CD14-positive monocyte (primary cell): ENCODE results near the gene ZBTB7C. TPM values are rescaled to one million over a fixed set of nuclear protein-coding genes. Genes with fewer than 3 reads are reported as not detected.

Experiments
- DNase-seq, 3 donors: peaks; one replicate each; pipeline ENCODE4 v3.0.0-alpha.2; 2011 to 2022
- H2AFZ ChIP-seq: 2 replicates; pipeline ENCODE4 v1.6.0; 2012; ENCODE audit warnings: mild to moderate bottlenecking, low read depth, low read length, inconsistent platforms; ENCODE audit not compliant: insufficient read depth, poor library complexity, severe bottlenecking
- H3K27ac ChIP-seq, 2 donors: 1 replicate in 1 of 2; 2 replicates in 1 of 2; pipeline ENCODE4 v1.5.1; 2012 to 2013; ENCODE audit warnings: low read length in 2 of 2, control low read depth in 1 of 2, inconsistent platforms in 1 of 2, low read depth in 1 of 2, mild to moderate bottlenecking in 1 of 2
- H3K27me3 ChIP-seq, 2 donors: one replicate each; pipeline versions ENCODE4 v1.6.0 to v1.6.1; 2011 to 2013; ENCODE audit warnings: low read length in 2 of 2; ENCODE audit not compliant: control insufficient read depth in 2 of 2, insufficient read depth in 2 of 2
- H3K36me3 ChIP-seq, 2 donors: replicated peaks in 1 of 2; 1 replicate in 1 of 2; 2 replicates in 1 of 2; pipeline versions ENCODE4 v1.5.1 to v1.6.1; 2012 to 2013; ENCODE audit warnings: low read length in 2 of 2, control low read depth in 1 of 2, inconsistent platforms in 1 of 2, mild to moderate bottlenecking in 1 of 2; ENCODE audit not compliant: insufficient read depth in 2 of 2, control insufficient read depth in 1 of 2
- H3K4me1 ChIP-seq, 2 donors: 1 replicate in 1 of 2; 2 replicates in 1 of 2; pipeline versions ENCODE4 v1.5.1 to v1.6.1; 2012 to 2013; ENCODE audit warnings: low read length in 2 of 2, control low read depth in 1 of 2, inconsistent platforms in 1 of 2, mild to moderate bottlenecking in 1 of 2, moderate library complexity in 1 of 2; ENCODE audit not compliant: insufficient read depth in 2 of 2, control insufficient read depth in 1 of 2
- H3K4me2 ChIP-seq: replicated peaks from 2 replicates; pipeline ENCODE3; 2012; ENCODE audit warnings: low read length, moderate library complexity, mild to moderate bottlenecking; ENCODE audit not compliant: poor library complexity, severe bottlenecking; ENCODE audit errors: extremely low read depth
- H3K4me3 ChIP-seq, 3 experiments: fragments of 200-600 bp in 1 of 3; sonication (generic) in 1 of 3; replicated peaks in 1 of 3; 1 replicate in 2 of 3; 2 replicates in 1 of 3; pipeline ENCODE4 v1.5.1; 2011 to 2013; ENCODE audit warnings: low read length in 3 of 3, mild to moderate bottlenecking in 3 of 3, control low read depth in 2 of 3, low read depth in 2 of 3, inconsistent platforms in 1 of 3, moderate library complexity in 1 of 3
- H3K79me2 ChIP-seq: 2 replicates; pipeline ENCODE4 v1.6.0; 2012; ENCODE audit warnings: mild to moderate bottlenecking, control low read depth, inconsistent platforms, low read length, moderate library complexity; ENCODE audit not compliant: insufficient read depth
- H3K9ac ChIP-seq: 2 replicates; pipeline ENCODE4 v1.6.0; 2017; ENCODE audit warnings: low read length, mild to moderate bottlenecking; ENCODE audit not compliant: insufficient read depth, poor library complexity, severe bottlenecking
- H3K9me3 ChIP-seq, 2 donors: replicated peaks in 1 of 2; 1 replicate in 1 of 2; 2 replicates in 1 of 2; pipeline versions ENCODE4 v1.5.1 to v1.6.1; 2012 to 2013; ENCODE audit warnings: low read length in 2 of 2, control low read depth in 1 of 2; ENCODE audit not compliant: control insufficient read depth in 1 of 2, insufficient read depth in 1 of 2
- H4K20me1 ChIP-seq: 2 replicates; pipeline ENCODE4 v1.6.0; 2012; ENCODE audit warnings: mild to moderate bottlenecking, low read length, control low read depth, moderate library complexity; ENCODE audit not compliant: insufficient read depth
- H3K27ac Mint-ChIP-seq, 7 donors: one replicate each; pipeline ENCODE4 v1.8.0; 2020; ENCODE audit warnings: mild to moderate bottlenecking in 7 of 7, mixed read lengths in 7 of 7, moderate library complexity in 6 of 7, inconsistent platforms in 2 of 7
- H3K27me3 Mint-ChIP-seq, 3 donors: one replicate each; pipeline ENCODE4 v1.8.0; 2021 to 2022; ENCODE audit warnings: low read depth in 3 of 3, mild to moderate bottlenecking in 3 of 3, mixed read lengths in 3 of 3, moderate library complexity in 3 of 3, inconsistent platforms in 1 of 3
- H3K36me3 Mint-ChIP-seq, 2 donors: one replicate each; pipeline ENCODE4 v1.8.0; 2020; ENCODE audit warnings: mixed read lengths in 2 of 2, inconsistent platforms in 1 of 2, mild to moderate bottlenecking in 1 of 2
- H3K4me1 Mint-ChIP-seq: one replicate; pipeline ENCODE4 v1.8.0; 2020; ENCODE audit warnings: mild to moderate bottlenecking, mixed read lengths
- H3K4me3 Mint-ChIP-seq, 2 donors: one replicate each; pipeline ENCODE4 v1.8.0; 2020; ENCODE audit warnings: mild to moderate bottlenecking in 2 of 2, mixed read lengths in 2 of 2, moderate library complexity in 1 of 2
- H3K9me3 Mint-ChIP-seq, 7 donors: one replicate each; pipeline ENCODE4 v1.8.0; 2020 to 2022; ENCODE audit warnings: mixed read lengths in 7 of 7, mild to moderate bottlenecking in 6 of 7, moderate library complexity in 6 of 7, inconsistent platforms in 2 of 7
- WGBS: methylation state at CpG from one replicate; pipeline ENCODE4 v1.1.5; 2013; ENCODE audit warnings: missing lambda C conversion rate; ENCODE audit not compliant: insufficient coverage; 5-methylcytosine and 5-hydroxymethylcytosine counted together
- intact Hi-C, 2 donors: fragments of 100-400 bp; cut with micrococcal nuclease; formaldehyde crosslinking; loops; one replicate each; pipeline versions ENCODE4 v1.15.0 to v1.15.1; 2023
- polyA plus RNA-seq, 3 donors: library from polyadenylated mRNA; depleted of rRNA in 1 of 3; unstranded in 2 of 3; stranded (reverse) in 1 of 3; fragments of 300-500 nt in 2 of 3; fragments of >200 nt in 1 of 3; fragmentation: Illumina TruSeq in 2 of 3; gene quantifications; 1 replicate in 2 of 3; 2 replicates in 1 of 3; pipeline ENCODE4 v1.2.3, GENCODE V29; 2012 to 2021
- TF ChIP-seq, protein P1 (sequence below): fragments of 200-600 bp; IDR thresholded peaks from one replicate; pipeline ENCODE4 v1.8.0; 2022; ENCODE audit warnings: antibody characterized with exemption, mild to moderate bottlenecking

ZBTB7C gene
- polyA plus RNA-seq, 3 donors, result 0.03 to 0.09 TPM; not detected in 1

DNA sequence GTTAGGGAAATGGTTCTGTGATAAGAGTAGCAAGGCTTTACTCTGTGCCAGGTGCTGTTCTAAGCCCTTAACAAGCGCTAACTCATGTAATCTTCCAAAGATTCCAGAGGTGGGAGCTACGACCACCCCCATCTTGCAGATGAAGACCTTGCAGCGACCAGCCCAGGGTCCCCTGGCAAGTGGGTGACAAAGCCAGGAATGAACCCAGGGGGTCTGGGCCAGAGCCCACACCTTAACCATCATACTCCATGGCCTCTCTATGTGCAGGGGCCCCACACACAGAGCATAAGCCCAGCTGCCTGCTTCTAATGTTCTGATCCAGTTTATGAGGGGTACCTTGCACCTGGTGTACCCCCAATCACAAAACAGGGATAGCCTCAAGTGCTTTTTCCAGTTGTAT, 105.3 kb downstream of the ZBTB7C start:
- H2AFZ ChIP-seq, result no peak overlapping the region

DNA sequence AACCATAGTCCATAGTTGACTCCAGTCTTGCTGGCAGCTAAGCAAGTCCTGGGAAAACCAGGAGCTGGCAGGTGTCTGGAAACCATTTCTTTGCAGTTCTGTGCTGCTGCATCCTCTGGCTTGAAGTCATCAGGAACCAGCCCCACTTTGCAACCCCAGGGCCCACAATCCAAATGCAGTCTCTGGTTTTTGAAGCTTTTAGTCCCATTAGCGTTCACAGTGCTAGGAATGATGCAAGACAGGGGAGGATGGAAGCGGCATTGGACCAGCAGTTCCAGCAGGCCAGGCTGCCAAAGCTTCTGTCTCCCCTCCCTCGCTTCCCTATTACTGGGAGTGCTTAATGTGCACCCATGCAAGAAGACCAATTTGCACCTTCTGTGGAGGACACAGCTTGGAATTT, 106.4 kb downstream of the ZBTB7C start:
- no peak overlapping the region for H3K4me3 ChIP-seq
- peaks cover 19 to 20% of the 10 kb centered on the region in 2 donors for H3K4me1 ChIP-seq
- no peak overlapping the region for H3K4me2 ChIP-seq
- no peaks in the 10 kb centered on the region for H4K20me1 ChIP-seq
- no peak overlapping the region for H3K9ac ChIP-seq
- H3K9me3 Mint-ChIP-seq, result no peaks in the 10 kb centered on the region
- H3K4me3 Mint-ChIP-seq, result no peak overlapping the region
- intact Hi-C loops, result no loop called here
- H3K27me3 ChIP-seq, result no peaks in the 10 kb centered on the region
- peaks cover 19% of the 10 kb centered on the region for H3K4me1 Mint-ChIP-seq
- H3K36me3 ChIP-seq, result no peaks in the 10 kb centered on the region
- H3K36me3 Mint-ChIP-seq, result no peaks in the 10 kb centered on the region
- no peak for DNase-seq
- H3K27ac ChIP-seq, result no peak overlapping the region
- H3K27ac Mint-ChIP-seq, result no peak overlapping the region
- TF ChIP-seq, protein P1, sequence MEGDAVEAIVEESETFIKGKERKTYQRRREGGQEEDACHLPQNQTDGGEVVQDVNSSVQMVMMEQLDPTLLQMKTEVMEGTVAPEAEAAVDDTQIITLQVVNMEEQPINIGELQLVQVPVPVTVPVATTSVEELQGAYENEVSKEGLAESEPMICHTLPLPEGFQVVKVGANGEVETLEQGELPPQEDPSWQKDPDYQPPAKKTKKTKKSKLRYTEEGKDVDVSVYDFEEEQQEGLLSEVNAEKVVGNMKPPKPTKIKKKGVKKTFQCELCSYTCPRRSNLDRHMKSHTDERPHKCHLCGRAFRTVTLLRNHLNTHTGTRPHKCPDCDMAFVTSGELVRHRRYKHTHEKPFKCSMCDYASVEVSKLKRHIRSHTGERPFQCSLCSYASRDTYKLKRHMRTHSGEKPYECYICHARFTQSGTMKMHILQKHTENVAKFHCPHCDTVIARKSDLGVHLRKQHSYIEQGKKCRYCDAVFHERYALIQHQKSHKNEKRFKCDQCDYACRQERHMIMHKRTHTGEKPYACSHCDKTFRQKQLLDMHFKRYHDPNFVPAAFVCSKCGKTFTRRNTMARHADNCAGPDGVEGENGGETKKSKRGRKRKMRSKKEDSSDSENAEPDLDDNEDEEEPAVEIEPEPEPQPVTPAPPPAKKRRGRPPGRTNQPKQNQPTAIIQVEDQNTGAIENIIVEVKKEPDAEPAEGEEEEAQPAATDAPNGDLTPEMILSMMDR, result no peak
- H3K79me2 ChIP-seq, result no peaks in the 10 kb centered on the region
- H3K9me3 ChIP-seq, result no peaks in the 10 kb centered on the region
- WGBS, result no CpG with 5 or more reads among the region's 3 CpGs
- H2AFZ ChIP-seq, result no peak overlapping the region
- H3K27me3 Mint-ChIP-seq, result peaks cover 1 to 5% (median 3%) of the 10 kb centered on the region in 3 donors

More for the DNA sequence above, 105.3 kb downstream of the ZBTB7C start:
- TF ChIP-seq, protein P1, result no peak
- H3K9ac ChIP-seq, result no peak overlapping the region
- no peak overlapping the region for H3K27ac Mint-ChIP-seq
- H3K27me3 Mint-ChIP-seq, result peaks cover 3 to 7% (median 3%) of the 10 kb centered on the region in 3 donors
- intact Hi-C loops, result no loop called here
- H3K79me2 ChIP-seq, result no peaks in the 10 kb centered on the region
- no peaks in the 10 kb centered on the region for H4K20me1 ChIP-seq
- WGBS, result 93% methylated on average over 2 of the region's 3 CpGs
- no peak for DNase-seq
- H3K4me1 ChIP-seq, result peaks cover 19 to 20% of the 10 kb centered on the region in 2 donors
- no peaks in the 10 kb centered on the region for H3K9me3 Mint-ChIP-seq
- H3K27ac ChIP-seq, result no peak overlapping the region
- H3K27me3 ChIP-seq, result no peaks in the 10 kb centered on the region
- no peak overlapping the region for H3K4me2 ChIP-seq
- H3K36me3 Mint-ChIP-seq, result no peaks in the 10 kb centered on the region
- no peak overlapping the region for H3K4me3 ChIP-seq
- H3K9me3 ChIP-seq, result no peaks in the 10 kb centered on the region
- no peak overlapping the region for H3K4me3 Mint-ChIP-seq
- no peaks in the 10 kb centered on the region for H3K36me3 ChIP-seq
- H3K4me1 Mint-ChIP-seq, result peaks cover 19% of the 10 kb centered on the region
